Measurements from ENCODE around the gene FXYD6. TPM values are rescaled to one million over a fixed set of nuclear protein-coding genes. Genes with fewer than 3 reads are reported as not detected.
A peak's percentile ranks its signal among the peaks of the same experiment; 100 is the strongest.

The FXYD6 gene
- total and polyA plus RNA-seq, 2 donors (not counting 1 experiment from before 2014, with no cell fraction given) = not detected

DNA sequence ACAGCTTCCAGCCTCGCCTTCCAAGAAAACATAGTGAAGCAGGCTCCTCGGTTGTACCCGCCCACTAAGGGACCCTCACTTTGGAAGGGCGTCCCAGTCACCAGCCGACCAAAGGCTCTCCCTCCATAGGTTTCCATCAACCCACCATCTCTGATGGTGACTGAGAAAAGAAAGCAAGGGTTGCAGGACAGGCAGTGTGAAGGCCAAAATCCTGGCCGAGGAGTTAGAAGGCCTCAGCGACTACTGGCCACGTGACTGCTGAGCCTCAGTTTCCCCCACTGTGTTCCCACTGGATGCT lies 2.7 kb downstream of the FXYD6 start:
- WGBS (ENCODE audit: insufficient coverage) = 82% methylated on average over 5 of the region's 8 CpGs
- H4K20me1 ChIP-seq (ENCODE audit: control insufficient read depth, insufficient read depth, low read length, poor library complexity, severe bottlenecking) = no peaks in the 10 kb centered on the region
- H3K27ac Mint-ChIP-seq = no peak overlapping the region
- H3K27me3 Mint-ChIP-seq = peaks cover 54% of the 10 kb centered on the region
- peaks cover 24 to 38% of the 10 kb centered on the region in 2 donors for H3K4me1 ChIP-seq (ENCODE audit: control insufficient read depth in 2 of 2, insufficient read depth in 2 of 2, low read length in 2 of 2)
- DNase-seq (no peak), ATAC-seq (ENCODE audit: low read depth) (no peak)
- H3K9ac ChIP-seq (ENCODE audit: low read length) = no peak overlapping the region
- peak overlapping the region; percentile 62 for H3K4me2 ChIP-seq (replicated peaks; ENCODE audit: low read depth, low read length, poor library complexity, severe bottlenecking)
- TF ChIP-seq, protein P1, sequence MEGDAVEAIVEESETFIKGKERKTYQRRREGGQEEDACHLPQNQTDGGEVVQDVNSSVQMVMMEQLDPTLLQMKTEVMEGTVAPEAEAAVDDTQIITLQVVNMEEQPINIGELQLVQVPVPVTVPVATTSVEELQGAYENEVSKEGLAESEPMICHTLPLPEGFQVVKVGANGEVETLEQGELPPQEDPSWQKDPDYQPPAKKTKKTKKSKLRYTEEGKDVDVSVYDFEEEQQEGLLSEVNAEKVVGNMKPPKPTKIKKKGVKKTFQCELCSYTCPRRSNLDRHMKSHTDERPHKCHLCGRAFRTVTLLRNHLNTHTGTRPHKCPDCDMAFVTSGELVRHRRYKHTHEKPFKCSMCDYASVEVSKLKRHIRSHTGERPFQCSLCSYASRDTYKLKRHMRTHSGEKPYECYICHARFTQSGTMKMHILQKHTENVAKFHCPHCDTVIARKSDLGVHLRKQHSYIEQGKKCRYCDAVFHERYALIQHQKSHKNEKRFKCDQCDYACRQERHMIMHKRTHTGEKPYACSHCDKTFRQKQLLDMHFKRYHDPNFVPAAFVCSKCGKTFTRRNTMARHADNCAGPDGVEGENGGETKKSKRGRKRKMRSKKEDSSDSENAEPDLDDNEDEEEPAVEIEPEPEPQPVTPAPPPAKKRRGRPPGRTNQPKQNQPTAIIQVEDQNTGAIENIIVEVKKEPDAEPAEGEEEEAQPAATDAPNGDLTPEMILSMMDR (IDR thresholded peaks at IDR 0.05) = no peak
- TF ChIP-seq EZH2 (IDR thresholded peaks at IDR 0.05; ENCODE audit: borderline replicate concordance, insufficient read depth, low read depth, low read length, poor library complexity, severe bottlenecking) = no peak
- CTCF ChIA-PET = no interaction called here
- H3K79me2 ChIP-seq (ENCODE audit: control insufficient read depth, insufficient read depth, low read length) = no peaks in the 10 kb centered on the region
- H3K4me3 Mint-ChIP-seq = peak overlapping the region; percentile 37
- H3K4me3 ChIP-seq (ENCODE audit: control extremely low read depth in 1 of 5, extremely low read depth in 1 of 5, insufficient read depth in 1 of 5, low read depth in 2 of 5, low read length in 4 of 5) = no peak overlapping the region
- POLR2A ChIA-PET = no interaction called here
- H3K9me3 Mint-ChIP-seq (ENCODE audit: insufficient read depth) = no peaks in the 10 kb centered on the region
- intact Hi-C loops (cut with micrococcal nuclease) = no loop called here
- no peak overlapping the region for H2AFZ ChIP-seq (ENCODE audit: insufficient read depth, low read depth, low read length, poor library complexity, severe bottlenecking)
- H3K9me3 ChIP-seq (ENCODE audit: control extremely low read depth in 1 of 3, control insufficient read depth in 2 of 3, insufficient read depth in 1 of 3, low read length in 2 of 3) = peaks cover 0 to 8% (median 0%) of the 10 kb centered on the region in 3 donors
- peaks cover 0 to 70% (median 42%) of the 10 kb centered on the region in 4 experiments for H3K27me3 ChIP-seq (replicated peaks in 1 of 4; ENCODE audit: control extremely low read depth in 1 of 4, control insufficient read depth in 3 of 4, insufficient read depth in 4 of 4, low read length in 3 of 4)
- H3K4me1 Mint-ChIP-seq = peaks cover 26% of the 10 kb centered on the region
- H3K27ac ChIP-seq (ENCODE audit: low read length in 2 of 2) = no peak overlapping the region
- no peaks in the 10 kb centered on the region for H3K36me3 ChIP-seq (replicated peaks in 1 of 2; ENCODE audit: control extremely low read depth in 1 of 2, control insufficient read depth in 1 of 2, extremely low read depth in 1 of 2, insufficient read depth in 2 of 2, low read length in 1 of 2)

DNA sequence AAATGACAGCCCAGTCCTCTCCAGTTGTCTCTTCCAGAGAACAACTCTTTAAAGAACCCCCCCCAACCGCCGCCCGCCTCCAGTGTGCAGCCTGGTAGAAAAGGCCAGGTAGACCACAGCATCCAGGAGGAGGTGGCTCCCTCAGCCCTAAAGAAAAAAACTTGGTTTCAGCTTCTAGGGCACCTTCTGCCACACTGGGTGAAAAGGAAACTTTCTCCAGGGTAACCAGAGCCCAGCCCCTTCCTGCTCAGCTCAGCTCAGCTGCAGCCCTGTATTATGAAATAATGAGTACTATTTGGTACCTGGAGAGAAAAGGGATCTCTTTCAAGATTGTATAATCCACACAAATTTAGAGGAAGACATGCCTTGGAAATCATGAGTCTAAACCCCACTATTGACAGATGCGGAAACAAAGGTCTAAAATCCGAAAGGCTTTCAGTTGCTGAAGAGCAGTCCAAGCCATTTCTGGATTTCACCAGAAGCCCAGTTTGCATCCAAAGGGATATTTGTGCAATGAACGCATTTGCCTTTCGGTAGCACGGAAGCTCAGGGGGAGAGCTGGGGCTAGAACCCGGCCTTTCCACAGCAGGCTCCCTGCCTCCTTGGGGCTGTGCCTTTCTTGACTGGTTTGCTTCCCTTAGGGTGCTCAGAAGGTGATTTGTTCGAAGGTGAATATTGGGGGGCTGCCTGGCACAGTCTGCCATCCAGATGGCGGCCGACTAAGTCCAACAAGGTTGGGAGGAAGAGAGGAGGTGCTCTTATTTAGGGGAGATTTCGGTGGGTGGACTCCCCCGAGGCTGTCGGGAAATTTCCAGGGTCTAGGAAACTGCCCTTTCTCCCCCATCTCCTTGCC lies 3.3 kb downstream of the FXYD6 start:
- Histone ChIP-seq H3K9ac (ENCODE audit: low read length) (no peak overlapping the region), H2AFZ (ENCODE audit: insufficient read depth, low read depth, low read length, poor library complexity, severe bottlenecking) (no peak overlapping the region), H3K27ac (ENCODE audit: low read length in 2 of 2) (no peak overlapping the region), H4K20me1 (ENCODE audit: control insufficient read depth, insufficient read depth, low read length, poor library complexity, severe bottlenecking) (no peaks in the 10 kb centered on the region), H3K4me2 (replicated peaks; ENCODE audit: low read depth, low read length, poor library complexity, severe bottlenecking) (no peak overlapping the region), H3K36me3 (replicated peaks in 1 of 2; ENCODE audit: control extremely low read depth in 1 of 2, control insufficient read depth in 1 of 2, extremely low read depth in 1 of 2, insufficient read depth in 2 of 2, low read length in 1 of 2) (no peaks in the 10 kb centered on the region), H3K4me1 (ENCODE audit: control insufficient read depth in 2 of 2, insufficient read depth in 2 of 2, low read length in 2 of 2) (peaks cover 24 to 38% of the 10 kb centered on the region in 2 donors), H3K4me3 (ENCODE audit: control extremely low read depth in 1 of 5, extremely low read depth in 1 of 5, insufficient read depth in 1 of 5, low read depth in 2 of 5, low read length in 4 of 5) (no peak overlapping the region), H3K27me3 (replicated peaks in 1 of 4; ENCODE audit: control extremely low read depth in 1 of 4, control insufficient read depth in 3 of 4, insufficient read depth in 4 of 4, low read length in 3 of 4) (peaks cover 0 to 66% (median 39%) of the 10 kb centered on the region in 4 experiments), H3K9me3 (ENCODE audit: control extremely low read depth in 1 of 3, control insufficient read depth in 2 of 3, insufficient read depth in 1 of 3, low read length in 2 of 3) (peaks cover 0 to 8% (median 0%) of the 10 kb centered on the region in 3 donors), H3K79me2 (ENCODE audit: control insufficient read depth, insufficient read depth, low read length) (no peaks in the 10 kb centered on the region)
- 66% methylated on average over 12 of the region's 15 CpGs for WGBS (ENCODE audit: insufficient coverage)
- CTCF ChIA-PET = interaction anchor here (0.6 to 1.4 kb wide), 3 partner anchors 13 to 734 kb away, joined by 3 read pairs; no protein-coding TSS in a partner anchor
- POLR2A ChIA-PET = no interaction called here
- intact Hi-C loops (cut with micrococcal nuclease) = no loop called here
- TF ChIP-seq, protein P1 (IDR thresholded peaks at IDR 0.05) = no peak
- Mint-ChIP-seq H3K27ac (no peak overlapping the region), H3K4me1 (peaks cover 26% of the 10 kb centered on the region), H3K9me3 (ENCODE audit: insufficient read depth) (no peaks in the 10 kb centered on the region), H3K4me3 (no peak overlapping the region), H3K27me3 (peaks cover 51% of the 10 kb centered on the region)
- DNase-seq = no peak
- ATAC-seq (ENCODE audit: low read depth) = no peak

Measured in B cell (primary cell).